Inflammatory macrophage treated with lipopolysaccharide for 4 hours (primary cell): ENCODE data around the gene CORO2B.

Experiments
- DNase-seq: peaks from one replicate; pipeline ENCODE4 v3.0.0-alpha.2; 2020

Gene CORO2B

DNA sequence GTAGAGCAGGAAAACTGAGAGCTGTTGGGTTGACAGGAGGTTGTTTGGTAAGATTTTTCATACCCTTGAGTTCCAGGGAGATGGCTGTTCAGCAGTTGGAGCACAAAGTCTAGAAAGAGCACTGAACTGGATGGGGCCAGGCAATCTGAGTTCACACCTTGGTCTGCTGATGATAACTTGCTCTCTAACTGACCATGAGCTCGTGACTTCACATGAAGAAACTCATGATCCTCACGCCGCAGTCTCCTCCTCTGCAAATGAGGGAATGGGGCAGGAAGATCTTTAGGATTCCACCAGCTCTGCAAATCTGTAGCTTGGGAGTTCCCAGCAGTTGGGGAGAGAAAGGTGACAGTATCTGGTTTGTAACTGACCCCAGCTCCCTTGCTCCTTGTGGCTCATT, 33.7 kb downstream of the CORO2B start:
- DNase-seq = no peak

GRCh38 chr15:68612979-68613740, 34.4 kb downstream of the CORO2B start:
- peak; percentile 47 for DNase-seq

DNA sequence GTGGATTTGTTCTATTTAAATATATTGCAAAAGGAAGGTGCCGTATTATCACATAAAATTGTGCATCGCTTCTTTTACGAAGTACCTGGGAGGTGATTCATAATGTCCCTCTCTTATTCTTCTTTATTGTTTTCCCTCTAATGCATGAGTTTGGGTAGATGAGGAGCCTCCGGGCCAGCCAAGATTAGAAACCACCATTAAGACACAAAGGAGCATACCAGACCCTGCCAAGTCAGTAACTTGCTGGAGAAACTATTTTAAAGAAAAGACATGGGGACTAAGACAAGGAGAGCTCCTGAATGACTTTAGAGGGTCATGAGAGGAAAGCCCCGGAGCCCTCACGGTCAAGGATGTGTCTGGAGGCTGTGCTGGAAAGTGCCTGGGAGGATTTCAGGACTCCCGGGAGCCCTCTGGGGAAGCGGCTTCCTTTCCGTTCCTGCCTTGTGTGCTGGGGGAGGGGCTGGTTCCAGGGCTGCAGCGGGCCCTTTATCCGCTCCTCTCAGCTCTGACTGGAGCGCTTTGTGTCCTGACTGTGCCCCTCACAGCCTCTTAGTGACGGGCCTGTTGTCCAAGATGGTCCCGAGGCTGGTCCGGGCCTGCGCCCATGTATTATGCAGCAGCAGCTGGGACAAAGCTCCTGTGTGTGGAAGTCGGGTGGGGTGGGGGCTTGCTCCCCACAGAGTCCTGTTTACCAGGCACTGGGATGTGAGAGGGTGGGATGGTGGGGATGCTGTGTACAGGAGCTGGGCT, 35.7 kb downstream of the CORO2B start:
- no peak for DNase-seq

GRCh38 chr15:68615301-68615700, 36.5 kb downstream of the CORO2B start:
- DNase-seq = no peak

- no peak for DNase-seq
Measured at GRCh38 chr15:68615811-68616210, 37.0 kb downstream of the CORO2B start.

DNA sequence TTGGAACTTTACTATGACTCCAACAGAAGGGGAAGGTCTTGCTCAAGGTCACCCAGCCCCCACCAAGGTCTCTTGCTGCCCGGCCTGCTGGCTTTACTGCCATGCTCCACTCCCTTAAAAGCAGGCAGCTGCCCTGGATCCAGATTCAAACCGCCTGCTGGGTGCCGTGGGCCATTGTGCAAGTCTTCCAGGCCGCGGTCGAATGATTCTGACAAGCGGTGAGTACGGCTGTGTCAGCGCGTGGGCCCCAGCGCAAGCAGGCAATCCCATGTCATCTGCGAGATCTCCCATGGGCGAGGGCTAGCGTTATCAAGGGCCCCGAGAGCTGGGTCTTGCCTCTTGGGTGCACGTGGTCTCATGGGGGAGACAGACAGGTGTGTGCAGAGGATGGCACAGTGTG, 37.6 kb downstream of the CORO2B start:
- no peak for DNase-seq

- no peak for DNase-seq
Measured at GRCh38 chr15:68617001-68617400, 38.2 kb downstream of the CORO2B start.

- DNase-seq = no peak
Measured at GRCh38 chr15:68617777-68618176, 39.0 kb downstream of the CORO2B start.

GRCh38 chr15:68618394-68618793, 39.6 kb downstream of the CORO2B start:
- DNase-seq = peak; percentile 81

DNA sequence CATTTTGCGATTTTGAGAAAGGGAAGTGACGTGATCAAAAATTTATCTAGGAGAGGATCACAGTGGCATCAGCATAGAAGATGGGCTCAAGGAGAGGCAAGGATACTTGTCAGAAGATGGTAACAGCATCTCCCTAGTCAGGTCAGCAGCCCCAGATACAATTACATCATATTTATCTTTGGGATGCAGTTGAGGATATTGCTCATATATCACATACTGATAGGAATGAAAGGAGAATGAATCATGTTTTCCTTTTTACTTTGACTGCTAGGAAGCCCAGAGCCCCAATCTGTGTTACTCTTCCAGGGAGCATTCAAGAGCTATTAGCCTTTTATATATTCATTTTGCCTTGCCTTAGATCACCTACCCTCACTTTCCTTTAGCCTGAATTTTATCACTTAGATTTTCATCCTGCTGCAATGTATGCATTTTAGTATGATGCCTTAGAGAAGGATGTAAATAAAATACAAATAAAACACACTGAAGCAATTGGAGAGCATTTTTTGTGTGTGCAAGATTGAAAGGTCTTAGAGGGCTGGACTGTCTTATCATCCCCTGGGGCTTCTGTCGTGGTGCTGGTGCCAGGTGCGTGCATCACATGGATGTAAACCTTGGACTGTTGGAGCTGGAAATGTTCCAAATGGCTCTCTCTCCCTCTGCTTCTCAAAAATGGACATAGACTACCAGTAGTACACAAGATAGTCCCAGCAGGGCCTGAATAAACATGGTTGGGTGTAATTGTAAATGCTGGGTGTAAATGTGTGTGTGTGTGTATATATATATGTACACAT, 40.3 kb downstream of the CORO2B start:
- no peak for DNase-seq

- no peak for DNase-seq
Measured at GRCh38 chr15:68620721-68621527, 42.1 kb downstream of the CORO2B start.

GRCh38 chr15:68621535-68621934, 42.7 kb downstream of the CORO2B start:
- DNase-seq = no peak

- DNase-seq = no peak
Measured at GRCh38 chr15:68623301-68623892, 44.6 kb downstream of the CORO2B start.

GRCh38 chr15:68625853-68626252, 47.1 kb downstream of the CORO2B start:
- DNase-seq = no peak

DNA sequence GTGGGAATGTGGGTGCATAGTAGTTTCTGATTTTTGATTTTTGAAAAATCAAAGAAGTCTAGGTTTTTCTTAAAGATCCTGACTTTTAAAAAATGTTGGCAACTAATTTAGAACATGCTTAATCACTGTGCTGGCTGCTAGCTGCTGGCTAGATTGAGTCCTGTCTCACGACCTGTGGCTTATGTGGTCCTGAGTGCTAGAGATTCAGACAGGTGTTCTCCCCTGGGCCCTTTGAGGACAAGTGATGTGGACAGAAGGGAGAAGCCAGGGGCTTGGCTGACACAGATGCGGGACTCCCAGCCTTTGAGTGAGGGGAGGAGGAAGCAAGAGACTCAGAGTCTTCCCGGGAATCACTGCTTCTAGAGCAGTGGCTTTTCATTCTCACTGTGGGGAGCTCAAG, 47.5 kb downstream of the CORO2B start:
- no peak for DNase-seq

- DNase-seq = no peak
Measured at GRCh38 chr15:68626739-68627138, 47.9 kb downstream of the CORO2B start.

GRCh38 chr15:68627476-68627875, 48.7 kb downstream of the CORO2B start:
- no peak for DNase-seq

DNA sequence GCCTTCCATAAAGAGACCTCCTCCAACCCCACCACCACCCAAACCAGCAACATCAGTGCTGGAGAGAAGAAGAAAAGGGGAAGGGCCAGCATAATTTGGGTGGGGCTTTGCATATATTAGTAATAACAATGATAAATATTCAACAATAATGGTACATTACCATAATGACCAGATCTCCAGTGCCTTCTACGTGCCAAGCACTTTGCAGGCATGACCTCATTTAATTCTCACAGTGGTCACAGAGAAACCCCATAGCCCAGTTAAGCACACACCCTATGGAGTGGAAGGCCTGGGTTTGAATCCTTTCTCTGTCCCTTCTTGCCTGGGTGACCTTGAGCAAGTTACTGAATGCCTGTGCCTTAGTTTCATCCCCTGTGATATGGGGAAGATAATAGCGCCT, 49.2 kb downstream of the CORO2B start:
- DNase-seq = no peak

DNA sequence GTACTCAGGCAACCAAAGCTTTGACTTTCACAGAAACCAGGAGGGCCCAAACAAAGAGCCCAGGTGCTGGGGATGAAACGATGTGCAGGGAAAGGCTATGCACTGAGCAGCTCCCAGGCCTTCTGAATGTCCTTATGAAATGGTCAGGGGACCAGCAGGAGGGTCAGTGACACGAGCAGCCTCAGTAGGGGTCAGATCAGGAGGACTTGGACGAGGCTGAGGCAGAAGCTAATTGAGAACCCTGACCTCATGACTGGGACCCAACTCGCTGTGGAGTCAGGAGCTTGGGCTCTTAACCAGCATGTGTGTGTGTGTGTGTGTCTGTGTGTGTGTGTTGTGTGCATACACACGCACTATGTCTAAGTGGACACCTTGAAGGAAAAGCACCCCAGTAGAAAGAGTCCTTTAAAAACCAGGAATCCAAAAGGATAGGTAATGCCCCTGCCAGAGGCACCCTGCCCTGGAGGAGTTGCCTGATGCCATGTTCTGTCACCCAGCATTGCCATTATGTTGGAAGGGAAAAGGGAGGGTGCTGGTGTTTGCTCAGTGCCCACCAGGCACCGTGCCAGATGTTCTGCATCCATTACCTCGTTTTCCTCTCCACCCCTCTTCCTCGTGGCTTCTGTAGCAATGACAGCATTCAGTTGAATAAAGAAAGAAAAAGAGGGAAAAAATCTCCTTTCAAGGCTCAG, 50.9 kb downstream of the CORO2B start:
- no peak for DNase-seq

DNA sequence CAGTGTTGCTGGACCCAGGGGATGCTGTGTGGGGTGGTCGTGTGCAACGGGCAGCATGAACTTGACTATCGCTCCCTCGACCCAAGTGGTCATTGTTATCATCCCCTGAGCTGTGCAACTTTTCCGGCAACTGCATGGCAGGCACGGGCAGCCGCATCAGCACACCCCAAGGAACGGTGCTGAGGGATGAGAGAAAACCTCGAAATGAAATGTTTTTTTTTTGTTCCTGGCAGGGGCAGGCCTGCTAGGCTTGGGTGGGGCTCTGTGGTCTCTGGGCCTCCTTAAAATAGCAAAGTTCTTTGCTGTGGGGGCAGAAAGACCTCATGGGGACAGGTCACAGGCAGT, 51.4 kb downstream of the CORO2B start:
- DNase-seq = no peak

GRCh38 chr15:68630836-68631235, 52.0 kb downstream of the CORO2B start:
- DNase-seq = no peak

DNA sequence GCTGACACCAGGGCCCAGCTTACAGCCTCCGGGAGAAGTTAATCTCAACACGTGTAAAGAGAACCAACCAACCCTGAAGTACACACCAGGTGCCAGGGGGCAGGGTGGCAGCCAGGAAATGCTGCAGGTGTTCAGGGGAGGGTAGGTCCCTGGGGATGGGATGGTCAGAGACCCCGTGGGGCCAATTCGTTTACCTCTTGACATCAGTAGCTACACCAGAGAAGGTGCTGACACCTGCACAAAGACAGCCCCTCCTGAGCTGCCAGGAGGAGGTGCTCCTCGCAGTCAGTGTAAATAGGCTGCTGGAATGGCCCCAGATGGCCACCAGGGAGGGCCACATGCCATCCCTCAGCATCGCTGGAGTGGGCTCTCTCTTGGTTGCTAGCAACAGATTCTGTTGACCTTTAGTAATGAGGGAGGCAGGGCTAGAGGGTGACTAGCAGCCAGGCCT, 52.8 kb downstream of the CORO2B start:
- DNase-seq = no peak
